MG63 (cell line): Measurements from ENCODE around the gene C1QTNF8. TPM values are rescaled to one million over a fixed set of nuclear protein-coding genes. Genes with fewer than 3 reads are reported as not detected.
"Not testable (repeated sequence)": the region's sequence is repeated elsewhere in the genome, so short reads cannot be mapped to it uniquely, and the experiment has no call there.

ENCODE experiments used
- DNase-seq: peaks from one replicate; pipeline ENCODE4 v3.0.0-alpha.2; 2020
- H3K27me3 ChIP-seq: fragments of 250-450 bp; sonication (Bioruptor Pico); 2 replicates; pipeline ENCODE4 v1.5.1; 2020; ENCODE audit warnings: mild to moderate bottlenecking, moderate library complexity
- H3K36me3 ChIP-seq: fragments of 250-450 bp; sonication (Bioruptor Pico); 2 replicates; pipeline ENCODE4 v1.5.1; 2020; ENCODE audit warnings: mild to moderate bottlenecking, moderate library complexity
- H3K4me3 ChIP-seq: fragments of 250-450 bp; sonication (Bioruptor Pico); 2 replicates; pipeline ENCODE4 v1.5.1; 2020; ENCODE audit warnings: mild to moderate bottlenecking, moderate library complexity
- H3K9me3 ChIP-seq: fragments of 250-450 bp; sonication (Bioruptor Pico); 2 replicates; pipeline ENCODE4 v1.5.1; 2020; ENCODE audit warnings: mild to moderate bottlenecking, moderate library complexity
- total RNA-seq: library from RNA; depleted of rRNA; stranded (reverse); fragments of >200 nt; shearing (Covaris generic); gene quantifications from 2 replicates; pipeline ENCODE4 v1.2.3, GENCODE V29; 2014; ENCODE audit warnings: low replicate concordance

The C1QTNF8 gene
- total RNA-seq, 1 experiment from 2014 or later = not detected

- DNase-seq = no peak
- no peaks in the 10 kb centered on the region for H3K36me3 ChIP-seq
- H3K9me3 ChIP-seq = no peaks in the 10 kb centered on the region
- H3K27me3 ChIP-seq = peaks cover 37% of the 10 kb centered on the region
- no peak overlapping the region for H3K4me3 ChIP-seq
Observed at GRCh38 chr16:1101573-1102332, 5.7 kb upstream of the C1QTNF8 start.

GRCh38 chr16:1101133-1101532 lies 5.1 kb upstream of the C1QTNF8 start:
- peaks cover 36% of the 10 kb centered on the region for H3K27me3 ChIP-seq
- no peak for DNase-seq
- no peaks in the 10 kb centered on the region for H3K9me3 ChIP-seq
- H3K4me3 ChIP-seq = no peak overlapping the region
- no peaks in the 10 kb centered on the region for H3K36me3 ChIP-seq

GRCh38 chr16:1100084-1100800 lies 4.2 kb upstream of the C1QTNF8 start:
- no peak for DNase-seq
- Histone ChIP-seq H3K27me3 (peaks cover 27% of the 10 kb centered on the region), H3K9me3 (no peaks in the 10 kb centered on the region), H3K36me3 (no peaks in the 10 kb centered on the region), H3K4me3 (no peak overlapping the region)

GRCh38 chr16:1099189-1100083 lies 3.4 kb upstream of the C1QTNF8 start:
- Histone ChIP-seq H3K4me3 (no peak overlapping the region), H3K36me3 (no peaks in the 10 kb centered on the region), H3K9me3 (no peaks in the 10 kb centered on the region), H3K27me3 (peaks cover 19% of the 10 kb centered on the region)
- no peak for DNase-seq

- Histone ChIP-seq H3K27me3 (peaks cover 11% of the 10 kb centered on the region), H3K9me3 (no peaks in the 10 kb centered on the region), H3K4me3 (no peak overlapping the region), H3K36me3 (no peaks in the 10 kb centered on the region)
- DNase-seq = no peak
Observed at GRCh38 chr16:1098266-1098991, 2.4 kb upstream of the C1QTNF8 start.

- DNase-seq = peak; percentile 52
- Histone ChIP-seq H3K9me3 (no peaks in the 10 kb centered on the region), H3K4me3 (no peak overlapping the region), H3K36me3 (no peaks in the 10 kb centered on the region), H3K27me3 (peaks cover 6% of the 10 kb centered on the region; the same call in 1 of the 2 replicates)
Observed at GRCh38 chr16:1097800-1098199, 1.8 kb upstream of the C1QTNF8 start.

GRCh38 chr16:1097156-1097555 lies 1.1 kb upstream of the C1QTNF8 start:
- Histone ChIP-seq H3K36me3 (no peaks in the 10 kb centered on the region), H3K27me3 (peaks cover 5% of the 10 kb centered on the region; the same call in 1 of the 2 replicates), H3K4me3 (no peak overlapping the region), H3K9me3 (no peaks in the 10 kb centered on the region)
- no peak for DNase-seq

GRCh38 chr16:1095450-1096168 lies 435 bp downstream of the C1QTNF8 start:
- no peaks in the 10 kb centered on the region for H3K27me3 ChIP-seq

GRCh38 chr16:1094601-1095449 lies 1.2 kb downstream of the C1QTNF8 start:
- no peaks in the 10 kb centered on the region for H3K36me3 ChIP-seq
- H3K27me3 ChIP-seq = no peaks in the 10 kb centered on the region; the same call in 1 of the 2 replicates
- DNase-seq = no peak
- no peaks in the 10 kb centered on the region for H3K9me3 ChIP-seq
- no peak overlapping the region for H3K4me3 ChIP-seq

More at GRCh38 chr16:1095450-1096168, 435 bp downstream of the C1QTNF8 start:
- no peaks in the 10 kb centered on the region for H3K9me3 ChIP-seq
- H3K4me3 ChIP-seq = no peak overlapping the region
- no peaks in the 10 kb centered on the region for H3K36me3 ChIP-seq
- DNase-seq = no peak

- Histone ChIP-seq H3K36me3 (no peaks in the 10 kb centered on the region), H3K9me3 (no peaks in the 10 kb centered on the region), H3K4me3 (no peak overlapping the region), H3K27me3 (peaks cover 6% of the 10 kb centered on the region)
- DNase-seq = no peak
Observed at GRCh38 chr16:1094124-1094479, 1.9 kb downstream of the C1QTNF8 start.

GRCh38 chr16:1093284-1094123 lies 2.5 kb downstream of the C1QTNF8 start:
- Histone ChIP-seq H3K36me3 (no peaks in the 10 kb centered on the region), H3K27me3 (peaks cover 11% of the 10 kb centered on the region), H3K4me3 (no peak overlapping the region), H3K9me3 (no peaks in the 10 kb centered on the region)
- no peak for DNase-seq

- not testable (repeated sequence) for H3K4me3 ChIP-seq, DNase-seq, H3K9me3 ChIP-seq, H3K36me3 ChIP-seq
- peaks cover 19% of the 10 kb centered on the region for H3K27me3 ChIP-seq
Observed at GRCh38 chr16:1092685-1093283, 3.3 kb downstream of the C1QTNF8 start.

GRCh38 chr16:1091992-1092552 lies 4.0 kb downstream of the C1QTNF8 start:
- Histone ChIP-seq H3K36me3 (no peaks in the 10 kb centered on the region), H3K27me3 (peaks cover 26% of the 10 kb centered on the region), H3K9me3 (no peaks in the 10 kb centered on the region), H3K4me3 (no peak overlapping the region)
- no peak for DNase-seq
